Glomerular visceral epithelial cell (primary cell): Measurements from ENCODE around the gene POLD2.

ENCODE experiments used
- DNase-seq: peaks from one replicate; pipeline ENCODE4 v3.0.0-alpha.2; 2016; ENCODE audit errors: extremely low spot score

POLD2 gene

GRCh38 chr7:44114586-44115310 lies 8.6 kb downstream of the POLD2 start:
- no peak for DNase-seq

- DNase-seq: no peak
Observed at GRCh38 chr7:44113764-44114354, 9.5 kb downstream of the POLD2 start.

- no peak for DNase-seq
Observed at GRCh38 chr7:44112997-44113763, 10.2 kb downstream of the POLD2 start.

- DNase-seq: no peak
Observed at GRCh38 chr7:44112231-44112996, 10.9 kb downstream of the POLD2 start.

GRCh38 chr7:44111761-44112160 lies 11.6 kb downstream of the POLD2 start:
- DNase-seq: no peak

GRCh38 chr7:44110719-44111635 lies 12.4 kb downstream of the POLD2 start:
- no peak for DNase-seq

GRCh38 chr7:44109991-44110390 lies 13.4 kb downstream of the POLD2 start:
- DNase-seq: no peak

- DNase-seq: no peak
Observed at GRCh38 chr7:44108768-44109750, 14.3 kb downstream of the POLD2 start.

GRCh38 chr7:44107961-44108767 lies 15.2 kb downstream of the POLD2 start:
- no peak for DNase-seq

GRCh38 chr7:44107116-44107960 lies 16.0 kb downstream of the POLD2 start:
- no peak for DNase-seq

- no peak for DNase-seq
Observed at GRCh38 chr7:44106311-44107065, 16.9 kb downstream of the POLD2 start.

GRCh38 chr7:44105832-44106231 lies 17.5 kb downstream of the POLD2 start:
- DNase-seq: no peak

- DNase-seq: peak; percentile 77
Observed at GRCh38 chr7:44104860-44105771, 18.2 kb downstream of the POLD2 start.

- DNase-seq: no peak
Observed at GRCh38 chr7:44103923-44104859, 19.2 kb downstream of the POLD2 start, which contains the start of gene AEBP1. TSS of gene AEBP1 (plus strand) at chr7:44104345. CDS start at chr7:44104666, 321 bp downstream.

- no peak for DNase-seq
Observed at GRCh38 chr7:44103566-44103922, 19.8 kb downstream of the POLD2 start.
